Measurements from ENCODE around the gene AADAT.
"Not testable (repeated sequence)": the region's sequence is repeated elsewhere in the genome, so short reads cannot be mapped to it uniquely, and the experiment has no call there.

The AADAT gene

GRCh38 chr4:170089668-170090351, at the start of gene AADAT:
TSS of gene AADAT (minus strand) at chr4:170089956. CDS start at chr4:170089690, 266 bp downstream.
- peak; percentile 26 for DNase-seq

DNA sequence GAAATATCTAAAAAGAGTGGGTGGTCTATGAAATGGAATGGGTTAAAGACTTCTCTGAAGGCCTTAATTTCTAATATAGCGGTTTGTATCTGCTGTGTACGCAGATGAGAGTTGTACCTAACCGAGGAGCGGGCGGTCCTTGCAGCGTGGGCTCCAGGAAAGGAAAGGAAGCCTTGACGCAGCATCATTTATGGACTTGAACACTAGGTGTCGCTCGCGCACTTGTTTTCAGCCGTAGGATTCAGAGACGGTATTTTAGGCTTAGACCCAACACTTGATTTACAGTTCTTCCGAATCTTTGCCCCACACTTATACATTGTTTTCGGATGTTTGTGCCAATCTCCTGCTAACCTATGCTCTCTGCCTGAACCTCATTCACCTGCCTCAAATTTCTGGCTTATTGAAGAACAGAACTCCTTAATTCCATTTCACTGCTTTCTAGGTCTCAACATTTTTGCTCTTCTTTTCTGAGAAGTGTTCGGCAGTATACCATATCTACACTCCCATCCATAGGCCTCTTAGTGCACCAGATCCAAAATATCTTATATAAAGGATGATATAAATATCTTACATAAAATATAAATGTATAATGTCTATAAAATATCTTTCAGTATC, 48.9 kb upstream of the AADAT start:
- DNase-seq: peak; percentile 51

- DNase-seq: no peak
Measured at GRCh38 chr4:170137927-170138326, 48.2 kb upstream of the AADAT start.

DNA sequence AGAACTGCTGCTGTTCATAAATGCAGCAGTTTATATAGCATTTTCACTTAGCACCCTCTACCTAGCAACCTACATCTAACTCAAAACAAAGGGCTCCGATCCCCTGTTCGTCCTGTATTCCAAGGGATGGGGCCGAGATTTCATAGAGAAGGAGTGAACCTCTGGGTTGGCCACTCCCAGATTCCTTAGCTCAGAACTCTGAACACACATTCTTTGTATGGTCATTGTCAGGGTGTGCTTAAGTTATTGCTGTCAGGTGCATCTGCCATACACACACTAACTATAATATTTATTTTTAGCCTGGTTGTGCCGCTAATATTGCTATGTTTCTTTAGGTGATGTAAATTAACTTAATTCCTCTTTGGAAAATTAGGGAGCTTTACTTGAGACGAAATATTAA, 47.7 kb upstream of the AADAT start:
- DNase-seq: no peak

DNA sequence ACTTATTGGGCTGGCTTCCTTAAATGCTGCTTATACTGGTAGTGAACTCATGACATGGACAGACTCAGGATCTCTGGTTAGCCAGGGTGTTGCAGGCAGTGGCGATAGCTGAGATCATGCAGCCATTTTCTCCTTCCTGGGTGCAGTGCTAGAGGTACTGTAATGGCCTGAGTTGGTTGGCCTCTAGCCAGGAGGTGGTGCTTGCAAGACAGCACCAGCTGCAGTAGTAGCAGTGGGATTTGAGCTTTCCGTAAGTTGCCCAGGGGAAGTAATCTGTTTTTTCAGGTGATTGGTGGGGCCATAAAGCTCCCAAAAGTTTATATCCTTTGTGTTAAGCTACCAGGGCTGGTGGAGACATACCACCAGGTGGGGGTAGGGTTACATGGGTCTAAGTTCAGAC, 45.1 kb upstream of the AADAT start:
- no peak for DNase-seq

GRCh38 chr4:170128219-170128804, 38.6 kb upstream of the AADAT start:
- DNase-seq: no peak

DNA sequence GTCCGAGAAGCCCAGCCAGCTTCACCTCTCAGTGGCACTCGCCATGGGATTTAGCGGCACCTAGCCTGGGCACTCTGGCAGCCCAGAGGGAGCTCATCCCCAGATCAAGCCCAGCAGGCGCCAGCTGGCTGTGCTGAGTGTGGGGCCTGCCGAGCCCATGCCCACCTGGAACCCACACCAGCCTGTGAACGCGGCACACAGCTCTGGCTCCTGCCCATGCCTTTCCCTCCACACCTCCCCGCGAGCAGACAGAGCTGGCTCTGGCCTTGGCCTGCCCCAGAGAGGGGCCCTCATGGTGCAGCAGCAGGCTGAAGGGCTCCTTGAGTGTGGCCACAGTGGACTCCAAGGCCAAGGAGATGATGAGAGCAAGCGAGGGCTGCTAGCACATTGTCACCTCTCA, 38.0 kb upstream of the AADAT start:
- DNase-seq: no peak

DNA sequence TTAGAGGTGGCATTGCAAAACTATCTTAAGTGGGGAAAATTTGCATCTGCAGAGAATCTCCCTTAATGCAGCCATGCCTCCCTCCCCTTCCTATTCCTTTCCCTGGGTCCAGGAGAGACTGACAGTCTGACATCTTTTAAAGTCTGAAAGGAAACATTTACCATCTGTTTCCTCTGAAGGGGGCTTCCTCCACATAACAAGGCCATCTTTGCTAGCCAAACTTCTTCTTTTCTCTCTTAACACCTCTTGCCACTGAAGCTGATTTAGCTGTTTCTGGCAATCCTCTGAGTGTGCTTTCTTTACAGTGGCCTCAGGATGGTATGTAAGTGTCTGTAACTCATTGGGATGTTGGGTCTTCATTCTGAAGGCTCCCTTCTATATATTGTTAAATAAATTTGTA, 34.6 kb upstream of the AADAT start:
- DNase-seq: no peak

DNA sequence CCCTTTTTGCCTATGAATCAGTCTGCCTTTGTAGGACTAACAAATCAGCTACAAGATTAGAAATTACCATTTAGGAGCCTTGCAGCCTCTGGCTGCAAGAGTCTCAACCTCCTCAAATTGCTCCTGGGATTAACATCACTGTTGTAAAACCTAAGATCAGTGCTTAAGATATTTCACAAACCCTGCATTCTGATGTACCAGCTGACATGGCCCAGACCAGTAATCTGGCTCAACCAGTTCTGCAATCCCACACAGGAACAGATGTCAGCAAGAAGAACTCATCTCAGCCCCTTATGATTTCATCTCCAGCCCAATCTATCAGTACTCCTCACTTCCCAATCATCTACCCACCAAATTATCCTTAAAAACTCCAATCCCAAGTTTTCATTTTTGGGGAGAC, 32.5 kb upstream of the AADAT start:
- no peak for DNase-seq

DNA sequence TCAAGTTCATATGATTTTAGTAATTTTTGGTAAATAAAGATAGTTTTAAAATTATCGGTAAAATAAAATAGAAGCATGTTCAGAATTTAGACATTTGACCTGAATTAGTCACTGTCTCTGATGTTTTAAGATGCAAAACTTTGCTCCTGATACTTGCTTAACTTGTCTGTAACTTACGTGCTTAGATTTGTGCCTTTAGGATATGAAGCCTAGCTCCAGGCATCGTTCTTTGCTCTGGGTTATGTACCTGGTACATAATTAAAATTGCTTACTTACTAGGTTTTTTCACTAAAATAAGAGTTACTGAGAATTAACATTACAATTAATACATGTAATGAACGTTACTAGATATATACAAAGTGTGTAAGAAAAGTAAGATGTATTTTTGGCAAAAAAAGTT, 24.9 kb upstream of the AADAT start:
- DNase-seq: no peak

GRCh38 chr4:170114183-170114582, 24.4 kb upstream of the AADAT start:
- DNase-seq: not testable (repeated sequence)

DNA sequence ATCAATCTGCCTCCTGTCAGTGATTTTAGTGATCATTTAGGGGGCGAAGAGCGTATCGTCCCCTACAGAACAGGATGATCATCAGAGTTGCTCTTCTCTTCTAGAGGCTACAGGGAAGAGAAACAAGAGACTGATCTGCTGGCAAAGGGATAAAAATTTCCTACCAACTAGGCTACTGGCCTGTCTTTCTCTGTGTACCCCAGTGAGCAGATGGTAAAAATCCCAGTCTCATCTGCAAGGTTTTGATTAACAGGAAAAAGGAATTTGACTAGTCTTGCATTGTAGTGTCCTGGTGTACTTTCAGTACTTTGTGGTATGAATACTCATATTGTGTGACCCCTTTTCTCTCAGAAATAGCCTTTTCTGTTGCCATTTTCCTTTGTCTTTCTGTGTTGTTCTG, 21.8 kb upstream of the AADAT start:
- DNase-seq: no peak

- no peak for DNase-seq
Measured at GRCh38 chr4:170111085-170111484, 21.3 kb upstream of the AADAT start.

DNA sequence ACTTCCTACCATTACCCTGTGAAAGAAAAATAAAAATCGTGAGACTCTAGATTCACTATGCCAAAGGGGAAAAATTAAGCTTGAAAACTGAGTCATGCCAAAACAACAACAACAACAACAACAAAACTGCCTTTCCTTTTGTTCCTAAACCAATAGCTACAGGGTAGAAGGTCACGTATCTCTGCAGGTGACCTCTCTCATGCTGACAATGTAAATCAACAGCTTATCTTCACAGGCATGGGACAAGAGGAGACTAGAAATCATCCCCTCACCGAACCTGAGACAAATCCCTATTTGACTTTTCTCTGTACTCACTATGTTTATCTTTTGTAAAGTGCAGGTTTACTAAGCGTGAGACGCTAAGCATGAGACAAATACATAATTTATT, 20.5 kb upstream of the AADAT start:
- no peak for DNase-seq

GRCh38 chr4:170109586-170110284, 20.0 kb upstream of the AADAT start:
- no peak for DNase-seq

DNA sequence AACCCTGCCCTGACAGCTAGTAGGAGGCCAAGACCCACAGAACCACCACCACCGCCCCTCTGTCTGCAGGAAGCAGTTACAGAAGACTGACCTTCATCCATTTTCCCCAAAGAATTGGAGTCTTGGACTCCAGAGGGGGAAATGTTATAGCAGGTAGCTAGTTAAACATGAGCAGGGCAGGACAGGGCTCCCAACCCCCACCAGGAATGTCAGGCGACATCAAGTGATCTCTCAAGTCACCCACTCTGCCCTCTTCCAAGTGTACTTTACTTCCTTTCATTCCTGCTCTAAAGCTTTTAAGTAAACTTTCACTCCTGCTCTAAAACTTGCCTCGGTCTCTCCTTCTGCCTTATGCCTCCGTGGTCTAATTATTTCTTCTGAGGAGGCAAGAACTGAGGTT, 17.1 kb upstream of the AADAT start:
- DNase-seq: no peak

- DNase-seq: no peak
Measured at GRCh38 chr4:170102426-170102825, 12.7 kb upstream of the AADAT start.

GRCh38 chr4:170098171-170098570, 8.4 kb upstream of the AADAT start:
- DNase-seq: not testable (repeated sequence)

- DNase-seq: no peak
Measured at GRCh38 chr4:170097681-170098080, 7.9 kb upstream of the AADAT start.

DNA sequence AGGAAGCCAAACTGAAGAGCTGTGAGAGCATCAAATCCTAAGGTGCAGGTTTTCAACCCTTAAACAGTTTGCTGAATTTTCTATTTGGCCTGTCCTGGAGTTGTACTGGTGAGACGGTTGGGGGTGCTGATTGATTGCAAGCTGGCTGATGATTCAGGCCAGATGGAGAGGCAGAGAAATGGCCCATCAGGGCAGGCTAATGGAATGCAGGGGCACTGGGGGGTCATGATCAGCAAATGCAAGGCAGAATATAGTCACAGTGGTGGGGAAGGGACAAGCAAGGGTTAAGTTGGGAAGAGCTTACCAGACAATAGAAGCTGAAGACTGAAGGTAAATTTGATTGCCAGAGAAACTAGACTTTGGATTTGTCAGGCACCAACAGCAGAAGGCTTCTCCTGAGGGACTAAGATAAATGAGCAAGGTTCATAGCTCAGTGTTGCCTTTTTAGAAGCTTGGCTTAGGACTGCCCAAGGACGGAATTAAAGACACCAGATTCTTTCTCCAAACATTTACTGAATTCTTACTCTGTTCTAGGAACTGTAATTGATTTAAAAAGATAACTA, 4.3 kb upstream of the AADAT start:
- no peak for DNase-seq

DNA sequence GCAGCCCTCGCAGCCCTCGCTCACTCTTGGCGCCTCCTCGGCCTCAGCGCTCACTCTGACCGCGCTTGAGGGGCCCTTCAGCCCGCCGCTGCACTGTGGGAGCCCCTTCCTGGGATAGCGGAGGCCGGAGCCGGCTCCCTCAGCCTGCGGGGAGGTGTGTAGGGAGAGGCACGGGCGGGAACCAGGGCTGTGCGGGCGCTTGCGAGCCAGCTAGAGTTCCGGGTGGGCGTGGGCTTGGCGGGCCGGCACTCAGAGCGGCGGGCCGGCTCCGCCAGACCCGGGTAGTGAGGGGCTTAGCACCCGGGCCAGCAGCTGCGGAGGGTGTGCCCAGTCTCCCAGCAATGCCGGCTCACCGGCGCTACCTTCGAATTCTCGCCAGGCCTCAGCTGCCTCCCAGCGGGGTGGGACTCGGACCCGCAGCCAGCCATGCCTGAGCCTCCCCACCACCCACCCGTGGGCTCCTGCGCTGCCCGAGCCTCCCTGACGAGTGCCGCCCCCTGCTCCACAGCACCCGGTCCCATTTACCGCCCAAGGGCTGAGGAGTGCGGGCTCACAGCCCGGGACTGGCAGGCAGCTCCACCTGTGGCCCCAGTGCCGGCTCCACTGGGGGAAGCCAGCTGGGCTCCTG, 1.4 kb upstream of the AADAT start:
- DNase-seq: no peak

DNA sequence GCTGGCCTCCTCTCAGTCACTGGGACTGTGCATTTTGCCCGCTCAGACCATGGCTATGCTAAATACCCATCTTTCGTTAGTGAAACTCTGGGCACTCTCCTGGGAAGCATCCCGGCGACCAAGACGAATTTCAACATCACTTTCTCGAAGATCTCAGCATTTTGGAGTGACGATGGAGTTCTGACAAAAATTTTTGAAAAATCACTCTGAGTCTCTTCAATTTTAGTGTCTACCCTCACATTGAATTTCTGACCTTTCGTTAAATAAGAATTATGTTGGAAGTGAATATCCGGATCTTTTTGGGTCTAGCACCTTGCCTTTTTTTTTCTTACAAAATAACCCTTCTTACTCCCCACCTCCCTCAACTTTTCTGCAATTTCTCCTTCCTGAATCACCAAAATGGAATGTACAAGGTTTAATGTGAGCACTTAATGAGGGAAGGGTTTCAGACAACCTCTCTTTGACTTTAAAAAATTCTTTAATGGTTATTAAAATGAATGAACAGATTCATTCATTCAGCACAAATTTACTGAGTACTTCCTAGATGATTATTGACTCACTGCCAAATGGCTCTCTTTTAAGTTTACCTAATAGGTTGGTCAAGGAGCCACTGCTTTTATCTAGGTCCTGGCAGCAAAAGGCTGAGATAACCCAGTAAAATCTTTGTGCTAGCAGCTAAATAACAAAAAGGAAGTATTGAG, 746 bp upstream of the AADAT start:
- DNase-seq: no peak

DNA sequence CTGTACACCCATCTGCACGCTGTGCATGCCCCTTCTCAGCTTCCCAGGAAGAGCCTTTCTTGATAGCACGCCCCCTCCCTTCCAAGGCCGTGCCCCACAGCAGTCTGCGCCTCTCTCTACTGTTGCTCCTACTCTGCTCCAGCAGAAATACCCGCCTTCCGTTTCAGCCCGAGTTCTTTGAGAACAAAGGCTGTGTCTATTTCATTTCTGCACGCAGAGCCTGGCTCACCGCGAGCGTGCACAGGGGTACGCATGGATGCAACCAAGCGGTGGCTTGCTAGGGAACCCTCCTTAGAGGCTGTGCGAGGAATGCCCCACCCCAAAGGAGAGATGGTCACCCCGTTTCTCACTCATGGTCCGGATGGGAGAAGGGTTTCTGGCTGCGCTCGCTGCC, 485 bp downstream of the AADAT start:
- peak; percentile 26 for DNase-seq
